Testis (tissue), 3 donors: ENCODE measurements around the gene TTC27. TPM values are rescaled to one million over a fixed set of nuclear protein-coding genes. Genes with fewer than 3 reads are reported as not detected.

Source experiments
- DNase-seq: peaks from one replicate; pipeline ENCODE4 v3.0.0-alpha.2; 2019
- H3K27ac ChIP-seq, 2 donors: fragments of 200-600 bp; sonication (generic); one replicate each; pipeline ENCODE4 v1.5.1; 2019
- H3K27me3 ChIP-seq: fragments of 200-600 bp; sonication (generic); one replicate; pipeline ENCODE4 v1.5.1; 2019
- H3K36me3 ChIP-seq: fragments of 200-600 bp; sonication (generic); one replicate; pipeline ENCODE4 v1.5.1; 2017; ENCODE audit warnings: low read depth; ENCODE audit errors: missing control alignments
- H3K4me1 ChIP-seq: fragments of 200-600 bp; sonication (generic); one replicate; pipeline ENCODE4 v1.5.1; 2019
- H3K4me3 ChIP-seq, 2 donors: fragments of 200-600 bp; sonication (generic); one replicate each; pipeline ENCODE4 v1.5.1; 2017 to 2019
- H3K9me3 ChIP-seq: fragments of 200-600 bp; sonication (generic); one replicate; pipeline ENCODE4 v1.5.1; 2017
- POLR2A ChIP-seq: fragments of 450-650 bp; IDR thresholded peaks from one replicate; pipeline ENCODE4 v1.6.1; 2017; ENCODE audit warnings: antibody characterized with exemption, mild to moderate bottlenecking, moderate library complexity
- WGBS, 2 donors: methylation state at CpG; one replicate each; pipeline ENCODE4 v1.1.5; 2018; 5-methylcytosine and 5-hydroxymethylcytosine counted together
- intact Hi-C: fragments of 100-400 bp; cut with DNase I; formaldehyde crosslinking; loops from one replicate; pipeline ENCODE4 v1.15.1; 2023; ENCODE audit warnings: low total_unique reads
- polyA plus RNA-seq: library from polyadenylated mRNA; stranded (reverse); fragments of 350-450 nt; fragmentation: Illumina TruSeq; extraction: RNeasy Lipid Tissue Mini Kit (QIAGEN cat#74804); gene quantifications from one replicate; pipeline ENCODE4 v1.2.3, GENCODE V29; 2014; ENCODE audit warnings: low read depth, low replicate concordance; ENCODE audit not compliant: insufficient read depth
- total RNA-seq, 2 donors: library from RNA; depleted of rRNA; stranded (reverse); fragments of >200 nt; gene quantifications; one replicate each; pipeline ENCODE4 v1.2.3, GENCODE V29; 2016
- TF ChIP-seq, protein P1 (sequence below), 3 experiments: fragments of 450-650 bp in 2 of 3; fragments of 200-600 bp in 1 of 3; sonication (generic) in 1 of 3; IDR thresholded peaks; one replicate each; pipeline ENCODE4 v1.5.1; 2016 to 2019; ENCODE audit warnings: antibody characterized with exemption in 3 of 3, mild to moderate bottlenecking in 2 of 3, moderate library complexity in 1 of 3

Gene TTC27
- total and polyA plus RNA-seq, 3 donors from 2014 or later, result 21.6 to 32.9 (median 26.7) TPM

DNA sequence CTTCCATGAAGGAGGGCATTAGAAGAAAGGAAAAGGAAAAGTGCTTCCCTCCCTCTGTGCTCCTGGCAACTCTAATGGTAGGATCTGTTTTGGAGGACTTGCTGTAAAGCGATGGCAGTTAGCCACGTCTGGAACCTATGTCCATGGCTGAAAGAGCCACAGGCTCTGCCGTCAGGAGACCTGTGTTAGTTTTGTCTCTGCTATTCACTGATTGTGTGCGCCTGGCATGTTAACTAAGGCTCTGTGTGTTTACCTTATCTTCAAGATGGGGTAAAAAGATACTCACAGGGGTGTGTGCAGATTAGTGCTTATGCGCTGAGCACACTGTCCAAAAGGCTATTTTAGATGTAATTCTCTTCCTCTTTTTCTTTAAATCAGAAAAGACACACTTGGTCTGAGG lies 209.1 kb downstream of the TTC27 start:
- H3K27me3 ChIP-seq, result no peaks in the 10 kb centered on the region
- 82 to 85% methylated on average over 5 of the region's 5 CpGs for WGBS, 2 donors
- no peak for DNase-seq
- TF ChIP-seq, protein P1, sequence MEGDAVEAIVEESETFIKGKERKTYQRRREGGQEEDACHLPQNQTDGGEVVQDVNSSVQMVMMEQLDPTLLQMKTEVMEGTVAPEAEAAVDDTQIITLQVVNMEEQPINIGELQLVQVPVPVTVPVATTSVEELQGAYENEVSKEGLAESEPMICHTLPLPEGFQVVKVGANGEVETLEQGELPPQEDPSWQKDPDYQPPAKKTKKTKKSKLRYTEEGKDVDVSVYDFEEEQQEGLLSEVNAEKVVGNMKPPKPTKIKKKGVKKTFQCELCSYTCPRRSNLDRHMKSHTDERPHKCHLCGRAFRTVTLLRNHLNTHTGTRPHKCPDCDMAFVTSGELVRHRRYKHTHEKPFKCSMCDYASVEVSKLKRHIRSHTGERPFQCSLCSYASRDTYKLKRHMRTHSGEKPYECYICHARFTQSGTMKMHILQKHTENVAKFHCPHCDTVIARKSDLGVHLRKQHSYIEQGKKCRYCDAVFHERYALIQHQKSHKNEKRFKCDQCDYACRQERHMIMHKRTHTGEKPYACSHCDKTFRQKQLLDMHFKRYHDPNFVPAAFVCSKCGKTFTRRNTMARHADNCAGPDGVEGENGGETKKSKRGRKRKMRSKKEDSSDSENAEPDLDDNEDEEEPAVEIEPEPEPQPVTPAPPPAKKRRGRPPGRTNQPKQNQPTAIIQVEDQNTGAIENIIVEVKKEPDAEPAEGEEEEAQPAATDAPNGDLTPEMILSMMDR (IDR thresholded peaks at IDR 0.05), result no peak
- TF ChIP-seq POLR2A, result no peak
- H3K4me1 ChIP-seq, result no peaks in the 10 kb centered on the region
- no peaks in the 10 kb centered on the region for H3K36me3 ChIP-seq
- no peaks in the 10 kb centered on the region for H3K9me3 ChIP-seq
- no peak overlapping the region for H3K27ac ChIP-seq
- no peak overlapping the region for H3K4me3 ChIP-seq
- intact Hi-C loops, result no loop called here

DNA sequence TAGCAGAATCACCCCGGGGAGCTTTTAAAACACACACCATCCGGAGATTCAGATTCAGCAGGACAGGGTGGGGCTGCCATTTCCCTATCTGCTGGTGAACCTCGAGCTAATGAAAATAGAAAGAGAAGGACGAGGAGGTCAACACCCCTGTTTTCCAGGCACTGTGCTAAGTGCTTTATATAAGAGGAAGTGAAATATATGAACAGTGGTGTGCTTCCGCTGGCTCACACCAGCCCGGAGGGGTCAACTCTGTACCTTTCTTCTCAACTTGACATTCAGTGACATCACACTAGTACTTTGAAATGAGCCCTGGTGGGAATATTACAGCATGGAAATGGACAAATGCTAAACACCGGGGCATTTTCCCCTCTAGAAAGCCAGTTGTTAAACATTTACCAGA lies 210.6 kb downstream of the TTC27 start:
- H3K4me3 ChIP-seq, result no peak overlapping the region
- DNase-seq, result no peak
- H3K9me3 ChIP-seq, result no peaks in the 10 kb centered on the region
- H3K27ac ChIP-seq, result no peak overlapping the region
- TF ChIP-seq POLR2A, result no peak
- TF ChIP-seq, protein P1 (IDR thresholded peaks at IDR 0.05), result no peak
- no peaks in the 10 kb centered on the region for H3K4me1 ChIP-seq
- no peaks in the 10 kb centered on the region for H3K36me3 ChIP-seq
- intact Hi-C loops, result no loop called here
- no peaks in the 10 kb centered on the region for H3K27me3 ChIP-seq
- WGBS, 2 donors, result 58 to 62% methylated on average over 7 of the region's 7 CpGs

DNA sequence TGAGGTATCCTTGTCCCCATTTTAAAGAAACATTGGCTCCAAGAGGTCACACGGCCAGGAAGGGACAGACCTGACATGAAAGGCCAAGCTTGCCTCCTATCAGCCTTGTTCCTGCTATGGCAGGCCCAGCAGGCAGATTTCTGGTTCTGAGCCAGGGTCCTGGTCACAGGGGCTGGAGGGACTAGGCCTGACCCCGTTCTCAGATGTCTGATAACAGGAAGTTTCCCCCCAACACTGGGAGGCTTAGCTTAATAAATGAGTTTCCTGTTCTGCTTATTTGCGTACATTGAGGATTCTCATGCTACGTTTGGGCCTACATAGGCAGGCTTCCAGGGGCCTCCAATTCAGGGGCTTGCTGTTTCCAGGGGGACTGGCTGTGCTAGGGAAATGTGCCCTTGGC lies 211.1 kb downstream of the TTC27 start:
- no peak overlapping the region for H3K27ac ChIP-seq
- no peak for TF ChIP-seq POLR2A
- TF ChIP-seq, protein P1 (IDR thresholded peaks at IDR 0.05), result no peak
- no peak for DNase-seq
- 49 to 70% methylated on average over 4 of the region's 4 CpGs for WGBS, 2 donors
- no peak overlapping the region for H3K4me3 ChIP-seq
- H3K9me3 ChIP-seq, result no peaks in the 10 kb centered on the region
- H3K27me3 ChIP-seq, result no peaks in the 10 kb centered on the region
- no peaks in the 10 kb centered on the region for H3K4me1 ChIP-seq
- no peaks in the 10 kb centered on the region for H3K36me3 ChIP-seq
- intact Hi-C loops, result no loop called here

DNA sequence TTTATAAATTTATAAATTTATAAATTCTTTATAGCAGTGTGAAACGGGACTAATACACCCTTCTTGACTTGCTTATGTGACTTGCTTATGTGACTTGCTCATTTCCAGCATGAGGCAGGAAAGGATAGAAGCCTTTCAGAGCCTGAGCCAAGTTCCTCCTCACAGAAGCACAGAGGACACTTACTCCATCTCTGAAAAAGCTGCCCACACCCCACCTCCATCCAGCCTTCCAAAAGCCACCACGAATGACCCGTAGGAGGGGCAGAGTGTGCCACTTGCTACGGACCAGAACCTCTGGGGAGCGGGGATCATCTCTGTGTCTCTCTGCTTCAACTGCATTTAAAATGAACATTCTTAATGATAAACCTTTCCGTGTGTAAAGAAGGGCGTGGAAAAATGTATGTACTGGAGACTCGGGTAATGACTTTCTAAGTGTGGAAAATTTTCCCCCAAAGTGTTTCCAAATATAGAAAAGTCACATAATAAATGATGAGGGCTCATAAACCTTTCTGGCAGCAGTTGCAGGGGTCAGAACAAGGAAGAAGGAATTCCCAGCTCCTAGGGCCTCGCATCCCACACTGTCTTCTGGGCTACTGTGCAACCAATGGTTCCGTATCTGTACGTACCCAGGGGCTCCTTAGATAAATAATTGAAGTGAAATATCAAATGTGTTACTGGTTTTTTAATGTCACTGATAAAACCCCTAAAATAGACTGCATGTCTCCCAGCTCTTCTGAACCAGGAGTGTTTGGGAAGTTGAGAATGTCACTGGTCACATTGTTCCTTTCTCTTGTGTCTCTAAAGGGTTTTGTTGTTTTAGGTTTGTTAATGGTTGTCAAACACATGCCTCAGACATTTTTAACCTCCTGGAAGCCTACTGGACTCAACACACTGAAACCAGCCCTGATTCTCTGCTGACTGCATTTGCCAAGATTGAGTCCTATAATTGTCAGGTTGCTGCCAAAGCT lies 214.4 kb downstream of the TTC27 start:
- Histone ChIP-seq H3K4me1 (no peaks in the 10 kb centered on the region), H3K36me3 (no peaks in the 10 kb centered on the region), H3K27ac (no peak overlapping the region), H3K27me3 (no peaks in the 10 kb centered on the region), H3K4me3 (no peak overlapping the region), H3K9me3 (no peaks in the 10 kb centered on the region)
- 70 to 71% methylated on average over 11 of the region's 11 CpGs for WGBS, 2 donors
- TF ChIP-seq POLR2A, result no peak
- TF ChIP-seq, protein P1 (IDR thresholded peaks at IDR 0.05), result no peak
- no peak for DNase-seq
- intact Hi-C loops, result no loop called here
